Gastroesophageal sphincter (tissue), 3 donors: ENCODE measurements around the gene GPR141.

Experiments used
- CTCF ChIP-seq, 4 experiments: fragments of 200-600 bp in 2 of 4; fragments of 450-650 bp in 2 of 4; sonication (generic) in 1 of 4; IDR thresholded peaks; one replicate each; pipeline ENCODE4 v1.5.1; 2017 to 2019; ENCODE audit warnings: antibody characterized with exemption in 4 of 4, mild to moderate bottlenecking in 2 of 4, moderate library complexity in 2 of 4
- EP300 ChIP-seq: sonication (generic); formaldehyde crosslinking; IDR thresholded peaks from one replicate; pipeline ENCODE4 v1.6.1; 2017; ENCODE audit warnings: antibody characterized with exemption, mild to moderate bottlenecking
- POLR2A ChIP-seq, 2 donors: fragments of 450-650 bp; IDR thresholded peaks; one replicate each; pipeline ENCODE4 v1.6.1; 2017; ENCODE audit warnings: antibody characterized with exemption in 2 of 2, mild to moderate bottlenecking in 2 of 2, moderate library complexity in 1 of 2
- POLR2AphosphoS5 ChIP-seq: sonication (generic); formaldehyde crosslinking; IDR thresholded peaks from one replicate; pipeline ENCODE4 v1.6.1; 2017; ENCODE audit warnings: antibody characterized with exemption

- TF ChIP-seq POLR2A (IDR thresholded peaks at IDR 0.05) (no peak), CTCF (IDR thresholded peaks at IDR 0.05) (no peak), POLR2AphosphoS5 (no peak), EP300 (no peak)
Observed at GRCh38 chr7:37674531-37674930, 9.0 kb upstream of the GPR141 start.
